Tibial artery (tissue), 4 donors: Measurements from ENCODE around the gene PRLR.

Source experiments
- DNase-seq, 2 donors: peaks; one replicate each; pipeline ENCODE4 v3.0.0-alpha.2; 2019
- H3K27ac ChIP-seq, 2 donors: fragments of 200-600 bp; sonication (generic) in 1 of 2; 1 replicate in 1 of 2; 2 replicates in 1 of 2; pipeline ENCODE4 v1.5.1; 2018 to 2019; ENCODE audit warnings: mild to moderate bottlenecking in 1 of 2
- H3K27me3 ChIP-seq, 2 donors: fragments of 200-600 bp; sonication (generic) in 1 of 2; one replicate each; pipeline versions ENCODE4 v1.5.1 to v1.6.0; 2016 to 2019
- H3K36me3 ChIP-seq, 3 donors: fragments of 200-600 bp; sonication (generic) in 2 of 3; one replicate each; pipeline ENCODE4 v1.5.1; 2016 to 2019; ENCODE audit warnings: mild to moderate bottlenecking in 2 of 3
- H3K4me1 ChIP-seq, 4 donors: fragments of 200-600 bp; sonication (generic) in 2 of 4; 1 replicate in 3 of 4; 2 replicates in 1 of 4; pipeline ENCODE4 v1.5.1; 2016 to 2019
- H3K4me3 ChIP-seq, 2 donors: fragments of 200-600 bp; sonication (generic) in 1 of 2; 1 replicate in 1 of 2; 2 replicates in 1 of 2; pipeline ENCODE4 v1.5.1; 2018 to 2019; ENCODE audit warnings: mild to moderate bottlenecking in 2 of 2
- H3K9me3 ChIP-seq, 3 donors: fragments of 200-600 bp; sonication (generic) in 1 of 3; one replicate each; pipeline ENCODE4 v1.5.1; 2016 to 2019
- CTCF ChIP-seq, 2 experiments: fragments of 200-600 bp in 1 of 2; fragments of 450-650 bp in 1 of 2; IDR thresholded peaks; one replicate each; pipeline ENCODE4 v1.5.1; 2017 to 2019; ENCODE audit warnings: antibody characterized with exemption in 2 of 2, mild to moderate bottlenecking in 1 of 2, moderate library complexity in 1 of 2
- intact Hi-C: fragments of 100-400 bp; cut with DNase I; formaldehyde crosslinking; loops from one replicate; pipeline ENCODE4 v1.15.0; 2023; ENCODE audit warnings: low total_unique reads

PRLR gene

GRCh38 chr5:35223787-35224395, 6.4 kb downstream of the PRLR start:
- Histone ChIP-seq H3K4me1 (no peaks in the 10 kb centered on the region), H3K27me3 (peaks cover 0 to 10% of the 10 kb centered on the region in 2 donors), H3K4me3 (no peak overlapping the region), H3K36me3 (no peaks in the 10 kb centered on the region), H3K27ac (no peak overlapping the region), H3K9me3 (no peaks in the 10 kb centered on the region)
- DNase-seq, result no peak
- no peak for TF ChIP-seq CTCF (IDR thresholded peaks at IDR 0.05)
- intact Hi-C loops, result no loop called here

- Histone ChIP-seq H3K4me3 (no peak overlapping the region), H3K36me3 (no peaks in the 10 kb centered on the region), H3K27me3 (no peaks in the 10 kb centered on the region), H3K4me1 (no peaks in the 10 kb centered on the region), H3K9me3 (no peaks in the 10 kb centered on the region), H3K27ac (no peak overlapping the region)
- TF ChIP-seq CTCF (IDR thresholded peaks at IDR 0.05), result no peak
- no peak for DNase-seq
- intact Hi-C loops, result no loop called here
Measured at GRCh38 chr5:35220967-35221366, 9.3 kb downstream of the PRLR start.

- Histone ChIP-seq H3K4me3 (no peak overlapping the region), H3K4me1 (no peaks in the 10 kb centered on the region), H3K27me3 (no peaks in the 10 kb centered on the region), H3K9me3 (no peaks in the 10 kb centered on the region), H3K36me3 (no peaks in the 10 kb centered on the region), H3K27ac (no peak overlapping the region)
- intact Hi-C loops, result no loop called here
- no peak for DNase-seq
- TF ChIP-seq CTCF (IDR thresholded peaks at IDR 0.05), result no peak
Measured at GRCh38 chr5:35218981-35219380, 11.3 kb downstream of the PRLR start.

- no peak for TF ChIP-seq CTCF (IDR thresholded peaks at IDR 0.05)
- Histone ChIP-seq H3K27me3 (no peaks in the 10 kb centered on the region), H3K27ac (no peak overlapping the region), H3K9me3 (no peaks in the 10 kb centered on the region), H3K4me3 (no peak overlapping the region), H3K36me3 (no peaks in the 10 kb centered on the region), H3K4me1 (no peaks in the 10 kb centered on the region)
- no peak for DNase-seq
- intact Hi-C loops, result no loop called here
Measured at GRCh38 chr5:35214051-35214450, 16.2 kb downstream of the PRLR start.

GRCh38 chr5:35213608-35214007, 16.7 kb downstream of the PRLR start:
- no peak overlapping the region for H3K4me3 ChIP-seq
- no peaks in the 10 kb centered on the region for H3K9me3 ChIP-seq
- intact Hi-C loops, result no loop called here
- no peak for DNase-seq
- H3K36me3 ChIP-seq, result no peaks in the 10 kb centered on the region
- H3K4me1 ChIP-seq, result no peaks in the 10 kb centered on the region
- no peaks in the 10 kb centered on the region for H3K27me3 ChIP-seq
- H3K27ac ChIP-seq, result no peak overlapping the region
- TF ChIP-seq CTCF (IDR thresholded peaks at IDR 0.05), result no peak
